Activated naive CD4-positive, alpha-beta T cell (primary cell): ENCODE results near the gene CTDP1.
A peak's percentile ranks its signal among the peaks of the same experiment; 100 is the strongest.

ENCODE experiments used
- DNase-seq, 4 experiments: peaks; one replicate each; lab custom pipeline; 2025; lab: John Stamatoyannopoulos, UW

CTDP1 gene

DNA sequence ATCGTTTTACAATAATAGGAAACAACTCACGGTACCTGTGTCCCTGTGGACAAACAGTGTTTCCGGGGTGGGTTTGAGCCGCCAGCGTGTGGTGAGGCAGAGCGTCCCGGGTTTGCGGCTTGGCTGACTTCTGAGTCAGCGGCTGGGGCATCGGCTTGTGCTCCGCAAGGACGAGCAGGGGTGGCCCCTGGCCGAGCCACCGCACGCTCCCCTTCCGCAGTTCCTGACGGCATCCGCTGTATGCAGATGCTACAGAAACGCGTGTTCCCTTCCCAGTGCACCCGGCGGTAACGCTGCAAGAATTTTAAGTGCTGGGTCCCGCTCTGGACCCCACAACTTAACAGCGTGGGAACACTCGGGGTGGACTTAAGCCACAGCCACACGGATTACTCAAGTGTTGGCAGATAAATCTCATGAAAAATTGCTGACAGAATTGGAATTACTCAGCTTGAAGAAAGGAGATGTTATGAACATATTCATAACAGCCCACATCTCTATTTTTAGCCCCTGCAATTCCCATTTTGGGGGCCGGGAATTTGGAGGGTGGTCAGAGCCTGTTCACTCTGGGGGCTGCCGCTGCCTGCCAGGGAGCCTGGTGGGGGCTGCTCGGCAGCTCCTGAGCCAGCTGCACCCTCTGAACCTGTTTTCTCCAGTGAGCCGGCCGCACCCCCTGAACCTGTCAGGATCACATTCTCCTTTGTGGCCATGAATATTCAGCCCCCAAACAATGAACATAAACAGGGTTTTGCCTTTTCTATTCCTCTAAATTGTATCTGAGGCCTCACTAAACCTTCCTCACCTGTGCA lies 105.6 kb downstream of the CTDP1 start:
- DNase-seq = no peak

DNA sequence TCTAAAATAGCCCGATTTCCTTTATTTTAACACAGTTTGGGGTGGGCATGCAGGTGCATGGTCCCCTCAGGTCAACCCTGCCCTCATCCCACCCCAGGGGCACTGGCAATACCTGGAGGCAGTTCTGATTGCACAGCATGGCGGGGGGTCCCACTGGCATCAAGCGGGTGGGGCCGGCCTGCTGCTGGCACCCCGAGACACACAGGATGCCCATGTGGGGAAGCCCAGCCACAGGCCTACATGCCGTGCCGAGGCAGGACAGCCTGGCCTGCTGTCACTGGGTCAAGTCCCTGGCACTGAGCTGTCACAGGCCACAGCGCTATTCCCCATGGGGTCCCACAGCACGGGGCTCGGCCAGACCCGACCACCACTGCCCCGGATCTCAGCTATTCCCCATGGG lies 106.2 kb downstream of the CTDP1 start:
- no peak for DNase-seq

DNA sequence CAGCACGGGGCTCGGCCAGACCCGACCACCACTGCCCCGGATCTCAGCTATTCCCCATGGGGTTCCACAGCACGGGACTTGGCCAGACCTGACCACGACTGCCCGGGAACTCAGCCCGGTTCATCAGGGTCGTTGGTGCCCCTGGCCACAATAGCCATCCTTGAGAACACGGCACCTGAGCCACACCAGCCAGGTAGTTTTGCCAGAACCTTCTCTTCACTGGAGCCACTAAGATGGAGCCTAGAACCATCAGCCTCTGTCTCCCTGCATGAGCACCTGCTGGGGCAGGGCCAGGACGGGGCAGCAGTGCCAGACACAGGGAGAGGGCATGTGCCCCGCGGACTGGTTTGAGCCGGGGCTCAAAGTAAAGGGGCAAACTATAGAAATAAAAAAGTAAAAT lies 106.7 kb downstream of the CTDP1 start:
- DNase-seq = no peak

DNA sequence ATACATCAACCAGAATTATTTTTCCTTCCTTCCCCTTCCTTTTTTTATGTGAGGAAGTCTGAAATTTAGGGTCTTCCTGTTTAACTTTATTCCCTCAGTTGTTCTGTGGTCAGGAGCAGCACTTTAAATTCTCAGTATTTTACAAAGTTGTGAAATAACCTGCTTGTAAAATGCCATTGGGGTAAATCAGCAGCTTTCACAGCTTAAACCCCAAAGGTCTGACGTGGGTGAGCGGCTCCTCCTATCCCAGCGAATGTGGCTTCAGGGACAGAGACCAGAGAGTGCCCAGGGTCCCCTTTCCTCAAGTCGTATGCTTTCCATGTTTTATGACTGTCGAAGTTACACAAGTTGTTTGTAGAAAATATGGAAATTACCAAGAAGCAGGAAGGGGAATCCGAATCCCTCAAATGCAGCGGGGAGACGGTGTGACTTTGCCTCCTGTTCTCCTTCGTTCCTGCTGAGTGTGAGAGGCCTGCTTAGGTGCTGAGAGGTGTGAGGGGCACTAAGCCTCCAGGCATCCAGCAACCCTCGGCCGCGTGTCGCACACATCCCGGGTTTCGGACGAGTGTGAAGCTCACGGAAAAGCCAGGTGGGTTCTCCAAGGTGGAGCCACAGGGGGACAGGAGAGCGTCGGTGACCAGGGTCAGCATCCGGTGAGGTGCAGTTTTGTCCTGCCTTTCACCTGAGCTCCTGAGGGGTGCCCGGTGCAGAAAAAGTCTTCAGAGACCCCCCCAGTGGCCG lies 107.4 kb downstream of the CTDP1 start:
- DNase-seq = no peak

DNA sequence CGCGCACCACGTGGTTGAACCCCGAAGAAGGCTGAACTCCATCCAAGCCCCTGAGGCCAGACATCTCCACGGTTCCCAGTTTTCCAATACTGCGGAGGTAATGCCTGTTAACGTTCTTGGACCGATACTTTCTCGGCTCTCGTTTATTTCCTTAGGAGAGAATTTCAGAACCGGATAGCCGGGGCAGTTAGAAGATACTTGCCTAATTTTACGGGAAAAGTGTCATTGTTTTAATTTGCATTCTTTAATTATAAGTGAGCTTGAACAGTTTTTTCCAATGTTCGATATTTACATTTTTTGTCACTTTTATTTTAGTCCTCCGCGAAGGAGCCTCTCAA lies 107.9 kb downstream of the CTDP1 start:
- DNase-seq = no peak

DNA sequence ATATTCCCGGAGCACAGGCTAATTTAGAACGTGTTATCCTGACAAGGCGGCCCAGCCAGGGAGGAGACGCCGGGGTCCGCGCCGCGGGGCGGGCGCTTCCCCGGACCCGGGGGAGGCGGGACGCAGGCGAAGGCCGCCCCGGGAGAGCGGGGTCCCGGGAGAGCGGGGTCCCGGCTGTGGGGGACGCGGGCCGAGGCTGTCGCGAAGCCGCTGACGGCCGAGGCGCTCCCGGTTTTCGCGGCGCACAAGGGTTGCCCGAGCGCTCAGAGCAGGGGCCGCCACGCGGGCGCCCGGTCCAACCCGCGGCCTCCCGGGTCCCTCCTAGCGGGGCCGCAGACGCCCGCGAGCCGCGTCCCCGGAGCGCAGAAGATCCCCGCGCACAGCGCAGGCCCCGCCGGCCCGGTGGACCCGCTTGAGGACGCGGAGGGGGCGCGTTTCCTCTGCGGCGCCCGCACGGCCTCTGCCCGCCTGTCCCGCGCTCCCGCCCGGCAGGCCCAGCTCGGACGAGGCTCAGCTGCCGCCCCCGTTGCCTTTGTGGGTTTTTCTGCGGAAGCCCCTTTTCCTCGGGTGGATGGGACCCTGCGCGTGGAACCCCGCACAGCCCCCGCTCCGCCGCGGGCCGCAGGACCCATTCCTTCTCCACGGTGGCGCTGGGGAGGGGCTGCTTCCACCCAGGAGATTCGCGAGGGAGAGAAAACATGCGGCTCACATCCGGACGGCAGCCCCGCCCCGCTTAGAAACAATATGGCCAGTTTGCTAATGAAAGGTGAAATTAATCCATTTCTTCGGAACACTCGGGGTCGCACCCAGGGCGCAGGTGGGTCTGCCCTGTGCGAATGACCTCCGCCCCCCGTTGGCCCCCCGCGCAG lies 108.5 kb downstream of the CTDP1 start:
- DNase-seq = no peak

DNA sequence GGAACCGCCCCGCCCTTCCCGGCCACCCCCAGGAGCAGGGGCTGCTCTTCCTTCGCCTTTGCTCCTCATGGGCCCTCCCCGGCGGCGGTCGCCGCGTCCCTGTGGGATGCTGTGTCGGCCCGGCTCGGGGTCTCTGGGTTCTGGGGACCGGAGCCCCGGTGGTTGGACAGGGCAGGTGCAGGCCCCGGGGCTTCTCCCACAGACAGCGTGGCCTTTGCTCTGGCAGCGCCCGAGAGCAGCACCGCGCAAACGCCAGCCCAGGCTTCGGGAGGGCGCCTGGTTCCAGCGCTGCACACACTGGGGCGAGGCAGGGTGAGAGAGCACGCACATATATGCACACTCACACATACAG lies 109.1 kb downstream of the CTDP1 start:
- no peak for DNase-seq

DNA sequence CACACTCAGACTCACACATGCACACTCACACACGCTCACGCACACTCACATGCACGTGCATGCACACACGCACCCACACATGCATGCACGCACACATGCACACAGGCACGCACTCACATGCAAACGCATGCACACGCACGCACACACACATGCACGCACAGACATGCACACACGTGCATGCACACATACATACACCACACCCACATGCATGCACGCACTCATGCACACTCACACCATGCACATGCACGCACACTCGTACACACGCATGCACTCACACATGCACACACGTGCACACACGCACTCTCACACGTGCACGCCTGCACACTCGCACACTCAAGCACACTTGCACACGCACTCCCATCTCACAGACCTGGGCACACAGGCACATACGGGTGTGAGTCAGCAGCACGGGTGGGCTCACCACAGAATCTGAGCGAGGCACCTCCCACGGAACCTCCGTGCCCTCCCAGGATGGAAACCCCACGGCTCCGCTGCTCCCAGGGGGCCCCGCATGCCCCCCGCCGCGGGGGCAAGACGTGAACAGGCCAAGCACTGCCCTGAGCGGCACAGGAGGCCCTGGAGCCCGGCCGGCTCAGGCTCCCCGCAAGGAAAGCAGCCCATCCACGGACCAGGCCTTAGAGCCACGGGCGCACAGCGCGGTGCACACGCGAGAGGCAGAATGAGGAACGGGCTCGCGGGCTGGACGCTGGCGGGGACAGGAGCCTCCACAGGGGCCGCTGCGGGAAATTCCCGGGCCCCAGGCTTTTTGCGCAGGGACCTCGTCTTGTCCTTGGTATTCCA lies 109.7 kb downstream of the CTDP1 start:
- DNase-seq = no peak

DNA sequence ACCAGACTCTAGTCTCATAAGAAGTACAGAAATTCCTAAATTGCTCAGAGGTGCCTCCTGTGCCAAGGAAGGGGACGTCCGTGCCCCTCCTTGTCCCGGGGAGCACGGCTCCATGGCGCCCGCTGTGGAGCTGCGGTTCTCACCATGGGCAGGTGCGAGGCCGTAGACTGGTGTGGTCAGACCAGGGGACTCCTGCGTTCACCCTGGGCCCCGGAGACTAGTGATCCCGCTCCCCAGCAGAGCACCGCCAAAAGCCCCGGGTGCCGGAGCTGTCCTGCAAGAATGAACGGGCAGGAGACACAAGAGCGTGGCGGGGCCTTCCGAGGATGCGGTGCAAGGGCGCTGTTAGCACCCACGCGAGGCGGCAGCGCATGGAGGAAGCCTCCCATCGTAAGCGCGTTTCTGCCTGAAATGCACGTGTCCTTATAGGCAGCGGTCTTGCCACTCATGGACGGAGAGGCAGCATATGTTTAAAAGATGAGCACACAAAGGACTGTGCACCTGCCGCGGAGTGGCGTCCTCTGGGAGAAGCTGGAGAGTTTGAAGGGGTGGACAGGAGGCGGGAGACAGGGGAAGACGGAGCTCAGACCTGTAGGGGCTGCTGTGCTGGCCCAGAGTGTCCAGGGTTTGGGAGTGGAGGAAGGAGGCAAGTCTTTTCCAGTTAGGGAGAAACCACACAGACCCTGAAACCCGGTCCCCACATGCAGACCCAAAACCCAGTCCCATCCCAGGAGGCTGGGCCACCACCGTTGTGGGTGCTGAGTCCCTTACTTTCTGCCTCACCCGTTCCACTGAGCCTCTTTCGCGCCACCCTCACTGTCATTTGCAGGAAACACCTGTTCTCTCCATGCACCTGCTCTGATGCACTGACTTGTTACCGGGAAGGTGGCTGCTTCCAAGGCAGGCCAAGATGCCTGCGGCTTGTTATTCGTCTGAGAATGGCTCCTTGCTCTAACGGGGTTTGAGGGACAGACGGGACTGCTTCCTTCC lies 110.6 kb downstream of the CTDP1 start:
- no peak for DNase-seq

DNA sequence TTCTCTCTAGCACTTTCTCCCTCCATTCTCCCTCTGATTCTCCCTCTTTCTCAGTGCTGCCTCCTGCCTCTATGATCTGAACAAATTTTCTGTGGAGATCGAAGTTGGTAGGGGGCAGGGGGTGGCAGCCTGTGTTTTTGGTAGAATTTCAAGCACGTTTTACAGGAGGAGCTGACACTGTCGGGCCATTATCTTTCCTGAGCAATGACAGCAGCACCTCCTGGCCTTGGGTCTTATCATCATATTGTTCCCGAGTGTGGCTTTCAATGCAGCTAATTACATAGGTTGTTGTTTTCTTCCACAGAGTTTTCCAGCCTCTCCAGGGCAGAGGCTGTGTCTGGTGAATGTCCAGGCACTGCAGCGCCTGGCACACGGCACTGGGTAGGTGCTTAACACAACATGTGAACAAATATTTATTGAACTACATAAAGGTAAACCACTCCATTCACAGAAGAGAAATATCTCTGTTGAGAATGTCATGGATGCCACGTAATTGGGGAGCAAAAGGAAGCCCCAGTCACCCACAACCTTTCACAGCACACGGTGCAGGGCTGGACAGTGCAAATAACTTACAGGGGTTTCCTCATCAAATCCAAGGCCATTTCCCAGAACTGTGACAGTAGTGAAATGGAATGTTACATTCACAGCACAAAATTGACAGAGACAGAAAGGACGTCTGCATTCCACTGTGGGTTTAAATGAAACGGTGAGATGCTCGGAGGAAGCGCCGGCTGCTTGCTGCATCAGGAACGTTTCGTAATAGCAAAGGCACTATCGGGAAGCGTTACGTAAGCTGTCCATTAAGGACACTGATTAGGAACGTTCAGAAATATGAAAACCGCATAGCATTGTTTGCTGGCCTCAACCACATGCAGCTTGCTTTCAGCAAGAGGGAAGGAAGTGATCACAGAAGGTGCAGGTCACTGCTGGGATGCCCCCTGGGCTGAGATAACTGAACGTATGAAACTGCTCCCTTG lies 111.7 kb downstream of the CTDP1 start:
- no peak for DNase-seq

DNA sequence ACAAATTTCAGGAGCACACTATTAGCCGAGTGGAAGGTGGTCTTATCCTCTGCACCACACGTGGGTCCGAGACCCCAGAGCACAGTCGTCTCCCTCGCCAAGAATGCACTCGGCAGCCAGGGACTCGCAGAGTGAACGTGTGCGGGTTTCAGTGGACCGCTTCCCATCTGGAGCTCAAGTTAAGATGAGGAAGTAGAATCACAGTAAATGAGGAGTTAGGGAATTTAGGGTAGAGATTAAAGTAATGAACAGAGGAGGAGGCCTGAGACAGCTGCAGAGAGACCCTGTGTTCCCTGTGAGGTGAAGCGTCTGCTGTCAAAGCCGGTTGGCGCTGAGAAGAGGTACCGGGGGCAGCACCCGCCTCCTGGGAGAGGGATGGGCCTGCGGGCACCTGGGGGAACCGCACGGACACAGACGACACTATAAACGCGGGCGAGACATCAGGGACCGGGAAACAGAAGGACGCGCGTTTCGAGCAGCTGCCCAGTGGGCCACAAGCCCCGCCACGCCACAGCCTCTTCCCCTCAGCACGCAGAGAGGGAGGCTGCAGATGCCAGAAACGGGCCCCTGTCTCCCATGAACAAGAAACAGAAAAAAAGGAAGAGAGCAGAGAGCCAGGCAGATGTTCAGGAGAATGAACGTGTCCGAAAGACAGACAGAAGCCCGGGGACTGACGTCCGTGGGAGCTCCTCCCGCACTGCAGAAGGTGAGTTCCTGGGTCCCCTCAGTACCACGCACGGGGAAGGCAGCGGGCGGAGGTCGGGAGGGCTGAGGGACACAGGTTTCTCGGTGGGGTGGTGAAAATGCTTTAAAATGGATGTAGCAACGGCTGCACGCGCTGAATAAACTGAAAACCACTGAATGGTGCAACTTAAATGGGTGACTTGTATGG lies 112.7 kb downstream of the CTDP1 start:
- DNase-seq = no peak

DNA sequence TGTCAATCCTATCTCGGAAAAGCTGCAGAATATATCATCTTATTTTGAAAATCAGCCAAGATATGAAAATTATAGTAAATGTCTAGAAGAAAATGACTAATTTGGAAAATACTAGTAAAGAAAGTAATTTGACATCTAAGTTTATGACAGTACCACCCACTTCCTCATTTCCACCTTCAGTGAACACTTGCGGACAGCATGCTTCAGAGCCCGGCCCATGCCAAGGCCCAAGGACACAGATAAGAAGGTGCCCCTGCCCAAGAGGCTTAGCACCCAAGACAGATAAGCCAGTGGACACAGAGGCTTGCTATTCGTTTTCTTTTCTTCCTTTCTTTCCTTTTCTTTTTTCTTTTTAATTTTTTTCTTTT lies 113.4 kb downstream of the CTDP1 start:
- no peak for DNase-seq

DNA sequence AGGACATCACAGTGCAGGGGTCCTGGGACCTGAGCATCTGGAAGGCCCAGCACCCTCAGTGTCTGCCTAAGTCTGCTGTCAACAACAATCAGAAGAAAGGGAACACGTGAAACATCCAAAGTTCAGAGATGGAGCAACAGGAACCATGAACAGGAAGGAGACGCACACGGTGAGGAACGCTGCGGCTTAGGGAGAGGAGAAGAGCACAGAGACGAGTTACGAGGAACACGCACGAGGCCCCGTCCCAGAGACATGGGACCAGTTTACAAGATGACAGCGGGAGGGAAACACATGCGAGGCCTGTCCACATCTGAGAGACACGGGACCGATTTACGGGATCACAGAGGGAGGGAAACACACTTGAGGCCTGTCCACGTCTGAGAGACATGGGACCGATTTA lies 115.2 kb downstream of the CTDP1 start:
- DNase-seq = no peak

DNA sequence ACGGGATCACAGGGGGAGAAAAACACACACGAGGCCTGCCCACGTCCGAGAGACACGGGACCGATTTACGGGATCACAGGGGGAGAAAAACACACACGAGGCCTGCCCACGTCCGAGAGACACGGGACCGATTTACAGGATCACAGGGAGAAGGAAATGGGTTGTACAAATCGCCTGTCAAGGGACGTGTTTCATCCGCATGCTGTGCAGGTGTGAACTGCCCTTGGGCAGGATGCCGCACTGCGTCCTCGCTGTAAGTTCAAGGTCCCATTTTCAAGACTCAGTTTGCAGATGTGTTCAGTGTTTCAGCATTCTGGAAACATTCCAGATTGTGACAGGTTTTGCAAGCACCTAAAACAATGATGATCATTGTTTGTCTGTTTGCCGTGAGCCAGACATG lies 115.8 kb downstream of the CTDP1 start:
- no peak for DNase-seq

DNA sequence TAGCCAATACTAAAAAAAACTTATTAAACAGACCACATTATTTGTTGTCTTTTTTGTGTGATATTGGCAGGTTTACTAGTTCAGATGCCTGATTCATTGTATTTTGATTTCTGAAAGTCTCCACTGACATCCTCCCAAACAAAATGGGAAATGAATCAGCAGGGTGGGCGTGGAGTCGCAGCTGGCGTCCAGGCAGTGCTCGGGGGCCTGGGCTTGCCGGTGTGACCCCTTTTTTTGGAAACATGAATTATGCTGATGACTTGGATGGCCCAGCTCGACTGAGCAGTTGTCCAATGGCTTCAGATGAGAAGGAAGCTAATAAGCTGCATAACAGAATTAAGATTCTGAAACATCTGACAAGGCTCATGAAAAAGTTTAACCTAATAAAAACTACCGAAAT lies 116.4 kb downstream of the CTDP1 start:
- DNase-seq = no peak

DNA sequence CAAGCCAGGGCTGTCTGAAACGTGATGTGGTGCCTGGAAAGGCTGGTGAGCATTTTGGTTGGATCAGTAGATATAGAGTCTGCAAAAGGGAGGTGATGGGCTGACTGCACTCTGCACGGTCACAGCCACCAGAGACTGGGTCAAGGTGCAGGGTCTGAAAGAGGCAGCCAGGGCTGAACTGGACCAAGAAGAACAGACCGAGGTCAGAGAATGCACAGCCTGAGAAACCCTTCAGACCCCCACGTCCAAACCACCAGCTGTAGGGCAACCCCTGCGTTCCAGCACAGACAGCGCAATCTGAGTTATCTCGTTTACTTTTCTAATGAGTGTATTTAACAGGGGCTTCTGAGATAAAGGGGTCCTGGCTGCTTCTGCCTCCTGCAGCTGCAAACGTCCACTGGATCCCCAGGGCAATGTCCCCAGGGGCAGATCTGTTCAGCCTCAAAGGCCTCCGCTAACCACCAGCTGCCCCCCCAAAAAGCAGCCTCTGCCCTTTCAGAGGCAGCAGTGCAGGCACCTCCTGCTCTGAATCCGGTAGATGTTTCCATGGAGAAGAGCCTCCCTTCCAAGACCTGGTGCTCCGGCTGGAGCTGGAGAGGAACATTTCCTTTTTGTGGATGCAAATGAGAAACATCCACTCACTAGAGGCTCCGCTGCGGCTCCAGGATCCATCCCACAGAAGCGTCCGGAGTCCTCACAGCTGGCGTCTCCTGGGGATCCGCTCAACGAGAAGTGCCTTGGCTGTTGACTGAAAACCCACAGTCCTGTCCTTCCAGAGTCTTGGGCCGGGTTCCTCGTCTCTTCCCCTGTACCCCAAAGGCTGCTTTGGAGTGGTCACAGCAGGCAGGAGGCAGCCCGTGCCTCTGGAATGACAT lies 117.2 kb downstream of the CTDP1 start:
- DNase-seq = no peak

DNA sequence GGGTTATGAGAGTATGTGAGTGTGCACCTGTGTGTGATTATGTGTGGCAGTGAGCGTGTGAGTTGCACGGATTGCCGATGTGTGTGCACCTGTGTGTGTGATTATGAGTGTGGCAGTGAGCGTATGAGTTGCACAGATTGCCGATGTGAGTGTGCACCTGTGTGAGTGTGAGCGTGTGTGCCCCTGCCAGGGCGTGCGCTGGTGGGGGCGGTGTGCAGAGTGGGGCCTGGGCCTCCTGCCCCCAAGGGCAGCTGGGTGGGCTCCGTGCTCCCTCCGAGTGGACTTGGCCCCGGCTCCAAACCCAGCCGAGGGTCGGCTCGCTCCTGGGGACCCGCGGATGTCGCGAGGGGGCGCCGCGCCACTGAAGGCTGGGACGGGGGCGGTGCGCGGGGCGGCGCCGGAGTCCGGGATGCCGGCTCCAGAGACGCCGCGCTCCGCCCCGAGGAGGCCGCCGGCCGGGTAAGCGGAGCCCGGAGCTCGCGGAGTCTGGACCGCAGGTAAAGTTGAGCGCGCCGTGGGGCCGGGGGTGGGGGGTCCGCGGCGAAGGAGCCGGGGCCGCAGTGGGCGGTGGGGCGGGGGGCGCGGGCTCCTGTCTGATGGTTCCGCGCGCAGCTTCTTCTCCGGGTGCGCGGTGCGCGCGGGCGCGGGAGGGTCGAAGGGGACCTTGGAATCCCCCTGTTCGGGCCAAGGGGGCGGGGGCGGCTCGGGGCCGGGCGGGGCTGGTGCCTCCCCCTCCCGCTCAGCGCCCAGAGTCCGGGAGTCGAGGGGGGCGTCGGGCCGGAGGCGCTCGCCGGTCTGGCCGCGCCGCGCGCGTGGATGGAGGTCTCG lies 118.1 kb downstream of the CTDP1 start, which contains the start of gene KCNG2:
KCNG2 (plus strand) TSS at position 421 of the 828 bp plus-strand sequence. CDS start 65,730 bp downstream, outside the sequence.
- DNase-seq = peak in 1 of 4 experiments; percentile 27
